ENCODE results near the gene ANTKMT.
A peak's percentile ranks its signal among the peaks of the same experiment; 100 is the strongest.

Gene ANTKMT

DNA sequence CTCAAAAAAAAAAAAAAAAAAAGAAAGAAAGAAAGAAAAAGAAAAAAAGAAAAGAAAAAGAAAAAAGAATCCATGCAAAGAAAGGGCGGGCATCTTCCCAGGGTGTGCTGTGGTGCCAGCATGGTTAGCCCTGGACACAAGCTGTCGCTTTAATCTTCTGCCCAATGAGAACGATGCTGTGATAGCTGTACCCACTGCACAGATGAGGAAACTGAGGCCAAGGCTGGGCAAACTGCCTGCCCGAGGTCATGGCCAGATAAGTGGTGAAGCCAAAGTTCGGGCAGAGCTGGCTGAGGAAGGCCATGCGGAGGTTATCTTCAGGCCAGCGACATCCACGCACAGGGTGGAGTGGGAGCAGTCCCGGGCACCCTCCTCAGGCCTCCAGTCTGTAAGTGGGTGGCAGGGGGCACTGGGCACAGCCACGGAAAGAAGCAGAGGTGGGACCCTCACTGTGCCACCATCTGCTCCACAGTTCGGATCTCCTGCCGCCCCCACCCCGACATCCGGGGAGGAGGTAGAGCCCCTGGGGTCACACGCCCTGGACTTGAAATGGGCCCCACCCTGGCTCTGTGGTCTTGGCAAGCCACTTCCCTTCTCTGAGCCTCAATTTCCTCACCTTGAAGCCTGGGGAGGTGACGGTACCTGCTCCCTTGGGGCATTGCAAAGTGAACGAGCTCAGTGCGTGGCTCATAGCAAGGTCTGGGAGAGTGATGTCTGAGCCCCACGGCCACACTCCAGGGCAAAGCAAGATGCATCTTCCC lies 21.9 kb upstream of the ANTKMT start:
- Histone ChIP-seq H3K18ac (ENCODE audit: low read length) (no peak overlapping the region), H3K14ac (ENCODE audit: low read length) (no peak overlapping the region), H3K4ac (ENCODE audit: low read length) (no peak overlapping the region), H3K4me1 (ENCODE audit: control insufficient read depth in 2 of 2, insufficient read depth in 1 of 2, low read depth in 1 of 2, low read length in 2 of 2) (peaks cover 5 to 7% of the 10 kb centered on the region in 2 donors), H3K9ac (ENCODE audit: low read depth, low read length, poor library complexity) (peak overlapping the region; percentile 50), H3K36me3 (replicated peaks in 1 of 2; ENCODE audit: control insufficient read depth in 2 of 2, insufficient read depth in 2 of 2, low read length in 2 of 2) (no peaks in the 10 kb centered on the region), H3K4me3 (ENCODE audit: low read length in 2 of 2) (no peak overlapping the region), H2BK5ac (ENCODE audit: low read length) (no peak overlapping the region), H3K27me3 (ENCODE audit: control insufficient read depth in 3 of 3, insufficient read depth in 3 of 3, low read depth in 1 of 3, low read length in 3 of 3) (peaks cover 36 to 88% (median 41%) of the 10 kb centered on the region in 3 experiments), H2BK12ac (ENCODE audit: low read length) (no peak overlapping the region), H4K91ac (ENCODE audit: low read depth, low read length, poor library complexity) (no peak overlapping the region), H3K23ac (ENCODE audit: low read depth, low read length, poor library complexity) (peak overlapping the region; percentile 12), H3K4me2 (ENCODE audit: insufficient read depth, low read length, poor library complexity, severe bottlenecking) (no peak overlapping the region), H4K8ac (ENCODE audit: low read depth, low read length) (no peak overlapping the region), H2AFZ (ENCODE audit: low read length) (no peak overlapping the region), H3K27ac (replicated peaks; ENCODE audit: low read length) (no peak overlapping the region), H3K9me3 (replicated peaks in 1 of 2; ENCODE audit: control insufficient read depth in 2 of 2, insufficient read depth in 1 of 2, low read depth in 1 of 2, low read length in 2 of 2) (peaks cover 0 to 4% of the 10 kb centered on the region in 2 donors), H3K79me1 (ENCODE audit: low read depth, low read length) (peaks cover 5% of the 10 kb centered on the region), H2BK15ac (ENCODE audit: low read length) (no peak overlapping the region), H2AK5ac (ENCODE audit: low read depth, low read length) (no peak overlapping the region), H2BK120ac (ENCODE audit: low read depth, low read length) (no peak overlapping the region)
- no CpG with 5 or more reads among the region's 19 CpGs for WGBS, 2 donors (ENCODE audit: extremely low coverage in 2 of 2, insufficient read length in 2 of 2, insufficient replicate concordance in 1 of 2)
- no peak for DNase-seq (ENCODE audit: low spot score)

GRCh38 chr16:700684-701584 lies 20.0 kb upstream of the ANTKMT start:
- H3K23ac ChIP-seq (ENCODE audit: low read depth, low read length, poor library complexity), result peak overlapping the region; percentile 34
- no peak overlapping the region for H4K8ac ChIP-seq (ENCODE audit: low read depth, low read length)
- no peak overlapping the region for H3K9ac ChIP-seq (ENCODE audit: low read depth, low read length, poor library complexity)
- peaks cover 2% of the 10 kb centered on the region for H3K79me1 ChIP-seq (ENCODE audit: low read depth, low read length)
- no peak overlapping the region for H4K91ac ChIP-seq (ENCODE audit: low read depth, low read length, poor library complexity)
- H3K27me3 ChIP-seq (ENCODE audit: control insufficient read depth in 3 of 3, insufficient read depth in 3 of 3, low read depth in 1 of 3, low read length in 3 of 3), result peaks cover 33 to 85% (median 36%) of the 10 kb centered on the region in 3 experiments
- WGBS, 2 donors (ENCODE audit: extremely low coverage in 2 of 2, insufficient read length in 2 of 2, insufficient replicate concordance in 1 of 2), result no CpG with 5 or more reads among the region's 76 CpGs
- DNase-seq (ENCODE audit: low spot score), result peak; percentile 75
- H3K4me3 ChIP-seq (ENCODE audit: low read length in 2 of 2), result peak overlapping the region in 1 of 2 donors; percentile 6
- H2AK5ac ChIP-seq (ENCODE audit: low read depth, low read length), result no peak overlapping the region
- H2BK15ac ChIP-seq (ENCODE audit: low read length), result no peak overlapping the region
- no peak overlapping the region for H2BK12ac ChIP-seq (ENCODE audit: low read length)
- no peak overlapping the region for H3K18ac ChIP-seq (ENCODE audit: low read length)
- no peak overlapping the region for H3K27ac ChIP-seq (replicated peaks; ENCODE audit: low read length)
- H3K4ac ChIP-seq (ENCODE audit: low read length), result no peak overlapping the region
- H3K4me2 ChIP-seq (ENCODE audit: insufficient read depth, low read length, poor library complexity, severe bottlenecking), result peak overlapping the region; percentile 2
- no peak overlapping the region for H2AFZ ChIP-seq (ENCODE audit: low read length)
- no peak overlapping the region for H2BK5ac ChIP-seq (ENCODE audit: low read length)
- no peak overlapping the region for H2BK120ac ChIP-seq (ENCODE audit: low read depth, low read length)
- no peaks in the 10 kb centered on the region for H3K9me3 ChIP-seq (replicated peaks in 1 of 2; ENCODE audit: control insufficient read depth in 2 of 2, insufficient read depth in 1 of 2, low read depth in 1 of 2, low read length in 2 of 2)
- H3K4me1 ChIP-seq (ENCODE audit: control insufficient read depth in 2 of 2, insufficient read depth in 1 of 2, low read depth in 1 of 2, low read length in 2 of 2), result peaks cover 0 to 13% of the 10 kb centered on the region in 2 donors
- no peak overlapping the region for H3K14ac ChIP-seq (ENCODE audit: low read length)
- H3K36me3 ChIP-seq (replicated peaks in 1 of 2; ENCODE audit: control insufficient read depth in 2 of 2, insufficient read depth in 2 of 2, low read length in 2 of 2), result no peaks in the 10 kb centered on the region

GRCh38 chr16:702341-702740 lies 18.6 kb upstream of the ANTKMT start:
- Histone ChIP-seq H3K79me1 (ENCODE audit: low read depth, low read length) (peaks cover 2% of the 10 kb centered on the region), H2AK5ac (ENCODE audit: low read depth, low read length) (no peak overlapping the region), H3K4me2 (ENCODE audit: insufficient read depth, low read length, poor library complexity, severe bottlenecking) (no peak overlapping the region), H2AFZ (ENCODE audit: low read length) (no peak overlapping the region), H2BK12ac (ENCODE audit: low read length) (no peak overlapping the region), H4K91ac (ENCODE audit: low read depth, low read length, poor library complexity) (no peak overlapping the region), H2BK120ac (ENCODE audit: low read depth, low read length) (no peak overlapping the region), H3K36me3 (replicated peaks in 1 of 2; ENCODE audit: control insufficient read depth in 2 of 2, insufficient read depth in 2 of 2, low read length in 2 of 2) (no peaks in the 10 kb centered on the region), H3K14ac (ENCODE audit: low read length) (no peak overlapping the region), H3K18ac (ENCODE audit: low read length) (peak overlapping the region; percentile 17), H2BK5ac (ENCODE audit: low read length) (peak overlapping the region; percentile 53), H3K9me3 (replicated peaks in 1 of 2; ENCODE audit: control insufficient read depth in 2 of 2, insufficient read depth in 1 of 2, low read depth in 1 of 2, low read length in 2 of 2) (no peaks in the 10 kb centered on the region), H4K8ac (ENCODE audit: low read depth, low read length) (no peak overlapping the region), H3K4me1 (ENCODE audit: control insufficient read depth in 2 of 2, insufficient read depth in 1 of 2, low read depth in 1 of 2, low read length in 2 of 2) (peaks cover 0 to 25% of the 10 kb centered on the region in 2 donors), H3K27ac (replicated peaks; ENCODE audit: low read length) (no peak overlapping the region), H3K4me3 (ENCODE audit: low read length in 2 of 2) (peak overlapping the region in 1 of 2 donors; percentile 59), H3K23ac (ENCODE audit: low read depth, low read length, poor library complexity) (no peak overlapping the region), H3K4ac (ENCODE audit: low read length) (no peak overlapping the region), H3K9ac (ENCODE audit: low read depth, low read length, poor library complexity) (no peak overlapping the region), H3K27me3 (ENCODE audit: control insufficient read depth in 3 of 3, insufficient read depth in 3 of 3, low read depth in 1 of 3, low read length in 3 of 3) (peaks cover 41 to 87% (median 44%) of the 10 kb centered on the region in 3 experiments), H2BK15ac (ENCODE audit: low read length) (no peak overlapping the region)
- WGBS, 2 donors (ENCODE audit: extremely low coverage in 2 of 2, insufficient read length in 2 of 2, insufficient replicate concordance in 1 of 2), result no CpG with 5 or more reads among the region's 19 CpGs
- DNase-seq (ENCODE audit: low spot score), result no peak

- WGBS, 2 donors (ENCODE audit: extremely low coverage in 2 of 2, insufficient read length in 2 of 2, insufficient replicate concordance in 1 of 2), result no CpG with 5 or more reads among the region's 12 CpGs
- H3K14ac ChIP-seq (ENCODE audit: low read length), result no peak overlapping the region
Observed at GRCh38 chr16:703406-703805, 17.5 kb upstream of the ANTKMT start.

More at GRCh38 chr16:703406-703805, 17.5 kb upstream of the ANTKMT start:
- peak overlapping the region; percentile 75 for H2BK5ac ChIP-seq (ENCODE audit: low read length)
- H2AFZ ChIP-seq (ENCODE audit: low read length), result no peak overlapping the region
- H3K36me3 ChIP-seq (replicated peaks in 1 of 2; ENCODE audit: control insufficient read depth in 2 of 2, insufficient read depth in 2 of 2, low read length in 2 of 2), result no peaks in the 10 kb centered on the region
- no peak overlapping the region for H3K4ac ChIP-seq (ENCODE audit: low read length)
- H4K91ac ChIP-seq (ENCODE audit: low read depth, low read length, poor library complexity), result no peak overlapping the region
- H3K27me3 ChIP-seq (ENCODE audit: control insufficient read depth in 3 of 3, insufficient read depth in 3 of 3, low read depth in 1 of 3, low read length in 3 of 3), result peaks cover 41 to 92% (median 51%) of the 10 kb centered on the region in 3 experiments
- H3K9me3 ChIP-seq (replicated peaks in 1 of 2; ENCODE audit: control insufficient read depth in 2 of 2, insufficient read depth in 1 of 2, low read depth in 1 of 2, low read length in 2 of 2), result no peaks in the 10 kb centered on the region
- peaks cover 2% of the 10 kb centered on the region for H3K79me1 ChIP-seq (ENCODE audit: low read depth, low read length)
- peak overlapping the region; percentile 17 for H2BK15ac ChIP-seq (ENCODE audit: low read length)
- no peak overlapping the region for H2BK12ac ChIP-seq (ENCODE audit: low read length)
- no peak overlapping the region for H3K27ac ChIP-seq (replicated peaks; ENCODE audit: low read length)
- DNase-seq (ENCODE audit: low spot score), result no peak
- no peak overlapping the region for H4K8ac ChIP-seq (ENCODE audit: low read depth, low read length)
- H3K9ac ChIP-seq (ENCODE audit: low read depth, low read length, poor library complexity), result no peak overlapping the region
- no peak overlapping the region for H2BK120ac ChIP-seq (ENCODE audit: low read depth, low read length)
- no peak overlapping the region for H2AK5ac ChIP-seq (ENCODE audit: low read depth, low read length)
- peak overlapping the region; percentile 91 for H3K23ac ChIP-seq (ENCODE audit: low read depth, low read length, poor library complexity)
- H3K4me3 ChIP-seq (ENCODE audit: low read length in 2 of 2), result no peak overlapping the region
- peaks cover 0 to 25% of the 10 kb centered on the region in 2 donors for H3K4me1 ChIP-seq (ENCODE audit: control insufficient read depth in 2 of 2, insufficient read depth in 1 of 2, low read depth in 1 of 2, low read length in 2 of 2)
- no peak overlapping the region for H3K4me2 ChIP-seq (ENCODE audit: insufficient read depth, low read length, poor library complexity, severe bottlenecking)
- no peak overlapping the region for H3K18ac ChIP-seq (ENCODE audit: low read length)
